GM18520 (cell line): ENCODE results near the gene TSPAN18.

Experiments
- ATAC-seq: cut with Tn5 transposase; IDR thresholded peaks from one replicate; pipeline ENCODE4 v1.9.1; 2021; ENCODE audit not compliant: unreplicated experiment

The TSPAN18 gene, protein sequence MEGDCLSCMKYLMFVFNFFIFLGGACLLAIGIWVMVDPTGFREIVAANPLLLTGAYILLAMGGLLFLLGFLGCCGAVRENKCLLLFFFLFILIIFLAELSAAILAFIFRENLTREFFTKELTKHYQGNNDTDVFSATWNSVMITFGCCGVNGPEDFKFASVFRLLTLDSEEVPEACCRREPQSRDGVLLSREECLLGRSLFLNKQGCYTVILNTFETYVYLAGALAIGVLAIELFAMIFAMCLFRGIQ

GRCh38 chr11:44726283-44727113, at the start of gene TSPAN18:
TSS of gene TSPAN18 (plus strand) at chr11:44726962. CDS start at chr11:44906417, 179,455 bp downstream.
- peak; percentile 83 for ATAC-seq

GRCh38 chr11:44680982-44681597, 45.7 kb upstream of the TSPAN18 start:
- ATAC-seq: no peak

GRCh38 chr11:44681698-44682097, 45.1 kb upstream of the TSPAN18 start:
- ATAC-seq: no peak

- no peak for ATAC-seq
These were observed 41.9 kb upstream of the TSPAN18 start for GRCh38 chr11:44684859-44685281.

GRCh38 chr11:44687388-44687787, 39.4 kb upstream of the TSPAN18 start:
- ATAC-seq: no peak

DNA sequence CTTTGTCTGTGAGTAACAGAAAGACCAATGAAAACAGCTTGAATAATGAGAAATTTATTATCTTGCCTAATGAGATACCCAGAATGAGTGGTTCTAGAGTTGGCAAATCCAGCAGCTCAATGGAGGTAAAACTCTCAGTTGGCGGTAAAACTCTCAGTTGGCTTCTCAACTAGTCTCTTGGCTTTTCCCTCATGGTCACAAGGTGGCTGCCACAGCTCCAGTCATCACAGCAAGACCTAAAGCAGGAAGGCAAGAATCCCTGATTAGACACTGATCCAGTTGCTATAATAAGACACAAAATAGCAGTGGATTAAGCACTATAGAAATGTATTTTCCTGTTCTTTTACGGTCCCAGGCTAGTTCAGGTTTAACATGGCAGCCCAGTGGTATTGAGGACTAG, 37.5 kb upstream of the TSPAN18 start:
- no peak for ATAC-seq

DNA sequence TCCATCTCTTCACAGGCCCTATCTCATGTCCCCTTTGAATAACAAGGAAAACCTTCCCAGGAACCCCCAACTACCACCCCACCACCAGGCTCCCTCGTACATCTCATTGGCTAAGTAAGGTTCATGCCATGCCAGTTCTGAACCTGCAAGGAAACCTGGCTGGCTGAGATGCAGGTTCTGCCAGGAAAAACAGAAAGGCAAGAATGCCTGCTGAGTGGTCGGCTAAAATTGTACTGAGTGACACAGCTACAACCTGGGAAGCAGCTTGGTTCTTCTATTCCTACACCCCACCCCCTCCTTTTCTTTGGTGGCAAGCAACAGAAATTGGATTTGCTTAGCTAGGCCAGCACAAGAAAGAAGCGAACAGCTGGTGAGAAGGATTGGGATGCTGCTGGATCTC, 36.1 kb upstream of the TSPAN18 start:
- no peak for ATAC-seq

DNA sequence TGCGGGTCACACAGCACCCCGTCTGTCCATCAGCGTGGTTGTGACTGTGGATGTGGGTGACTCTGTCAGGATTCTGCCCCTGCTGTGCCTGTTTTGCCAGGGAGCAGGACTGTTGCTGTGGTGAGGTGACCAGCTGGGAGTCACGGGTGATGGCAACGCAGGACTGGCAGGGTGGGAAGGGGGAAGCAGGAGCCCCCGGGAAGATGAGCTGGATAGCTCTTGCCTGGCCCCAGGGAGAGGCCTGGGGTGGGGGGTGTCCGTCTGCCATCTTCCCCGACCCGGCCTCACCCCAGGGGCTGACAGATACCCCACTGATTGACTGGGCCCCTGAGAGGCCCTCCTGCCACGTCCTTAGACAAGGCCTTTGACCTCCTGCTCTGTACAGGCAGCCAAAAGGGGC, 34.3 kb upstream of the TSPAN18 start:
- ATAC-seq: no peak

- no peak for ATAC-seq
These were observed 33.1 kb upstream of the TSPAN18 start for GRCh38 chr11:44693654-44694119.

DNA sequence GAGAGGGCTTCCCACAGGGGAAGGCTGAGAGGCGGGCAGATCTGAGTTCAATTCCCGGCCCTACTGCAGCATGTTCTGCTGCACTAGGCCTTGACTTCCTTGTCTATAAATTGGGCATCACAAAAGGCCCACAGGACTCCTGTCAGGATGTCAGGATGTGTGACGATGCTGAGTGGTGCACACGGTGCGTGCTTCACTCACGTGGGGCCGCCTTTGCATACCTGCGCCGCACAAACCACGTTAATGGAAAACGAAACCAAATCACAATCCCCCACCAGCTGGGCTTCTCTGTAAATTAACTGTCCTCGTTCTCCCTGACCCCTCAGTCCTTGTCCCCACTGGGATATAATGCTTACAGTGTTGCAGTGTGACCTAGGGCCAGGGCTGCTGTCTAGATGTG, 32.3 kb upstream of the TSPAN18 start:
- ATAC-seq: no peak

GRCh38 chr11:44695169-44695833, 31.5 kb upstream of the TSPAN18 start:
- no peak for ATAC-seq

DNA sequence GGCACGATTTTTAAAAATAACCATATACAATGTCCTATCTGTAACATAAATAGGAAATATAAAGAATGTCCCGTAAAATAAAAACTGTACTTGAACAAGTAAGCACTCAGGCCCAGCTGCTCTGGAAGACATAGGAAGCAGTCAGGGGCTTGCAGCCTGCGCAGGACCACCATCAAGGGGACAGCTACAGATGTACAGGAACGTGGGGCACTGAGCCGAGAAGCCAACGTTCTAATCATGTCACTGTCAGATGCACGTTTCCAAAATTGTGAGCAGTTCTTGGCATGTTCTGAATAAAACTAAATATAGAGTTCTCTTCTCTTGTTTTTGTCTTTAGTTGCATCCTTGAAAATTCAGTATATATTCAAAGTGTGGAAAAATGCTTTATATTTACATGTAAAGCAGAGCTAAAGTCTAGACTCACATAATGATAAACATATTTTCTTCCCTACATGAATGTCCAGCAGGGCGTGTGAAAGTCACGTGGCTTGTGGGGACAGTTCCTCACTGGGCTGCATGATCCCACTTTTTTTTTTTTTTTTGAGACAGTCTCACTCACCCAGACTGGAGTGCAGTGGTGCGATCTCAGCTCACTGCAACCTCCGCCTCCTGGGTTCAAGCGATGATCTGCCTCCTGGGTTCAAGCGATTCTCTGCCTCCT, 28.4 kb upstream of the TSPAN18 start:
- no peak for ATAC-seq

GRCh38 chr11:44699497-44700408, 27.0 kb upstream of the TSPAN18 start:
- ATAC-seq: no peak

DNA sequence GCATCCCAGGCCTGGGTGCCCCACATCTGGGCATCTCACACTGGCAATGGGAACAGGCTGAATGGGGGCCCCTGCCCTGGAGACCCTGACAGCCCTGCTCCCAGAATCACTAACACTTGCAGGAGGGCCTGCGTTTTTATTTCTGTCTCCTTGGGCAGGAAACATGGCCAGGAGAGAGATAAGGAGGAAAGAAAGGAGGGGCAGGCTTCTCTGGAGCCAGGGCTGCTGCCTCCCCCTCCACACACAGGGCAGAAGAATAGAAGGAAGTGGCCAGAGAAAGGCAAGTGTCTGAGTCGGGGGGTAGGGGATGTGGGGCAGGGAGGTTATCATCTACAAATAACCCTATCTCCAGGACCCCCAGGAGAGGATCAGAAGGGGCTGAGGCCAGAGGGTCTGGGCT, 25.5 kb upstream of the TSPAN18 start:
- ATAC-seq: no peak

DNA sequence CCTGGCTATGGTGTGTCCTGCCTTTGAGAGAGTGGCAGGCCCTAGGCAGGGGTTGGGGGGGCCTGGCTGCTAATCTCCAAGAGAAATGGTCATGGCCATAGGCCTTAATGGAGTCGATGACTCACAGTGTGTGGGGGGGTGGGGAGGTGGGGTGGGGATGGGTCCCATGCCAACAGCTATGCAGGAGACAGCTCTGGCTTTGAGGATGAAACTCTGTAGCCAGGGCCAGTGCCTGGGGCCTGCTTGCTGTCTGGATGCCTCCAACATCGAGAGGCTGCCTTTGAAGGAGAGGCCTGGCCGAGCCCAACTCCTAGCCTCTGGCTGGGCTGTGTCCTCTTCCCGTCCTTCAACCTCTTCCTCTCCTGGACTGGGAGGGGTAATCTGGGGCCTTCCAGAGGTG, 23.9 kb upstream of the TSPAN18 start:
- no peak for ATAC-seq

GRCh38 chr11:44707094-44707493, 19.7 kb upstream of the TSPAN18 start:
- no peak for ATAC-seq

DNA sequence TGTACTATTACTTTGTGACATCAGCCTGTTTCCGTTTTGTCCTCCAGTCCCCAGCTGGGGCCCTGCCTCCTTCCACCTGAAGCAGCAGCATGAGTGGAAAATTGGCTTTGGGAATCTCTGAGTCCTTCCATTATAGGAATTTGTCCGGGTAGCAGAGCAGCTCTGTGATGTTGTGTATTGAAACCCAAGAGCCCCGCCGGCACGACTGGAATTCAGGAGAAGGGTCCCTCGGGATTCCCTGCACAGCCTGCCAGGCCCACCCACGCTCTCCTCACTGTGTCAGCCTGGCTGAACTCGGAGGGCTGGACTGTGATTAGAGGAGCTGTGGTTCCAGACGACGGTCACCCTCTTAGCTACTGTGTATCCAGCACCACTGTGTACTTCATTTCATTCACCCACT, 18.8 kb upstream of the TSPAN18 start:
- ATAC-seq: no peak

GRCh38 chr11:44708523-44709280, 18.1 kb upstream of the TSPAN18 start:
- no peak for ATAC-seq

- ATAC-seq: no peak
These were observed 17.5 kb upstream of the TSPAN18 start for GRCh38 chr11:44709281-44709562.
